Neutrophil (primary cell): ENCODE results near the gene PTPRG.

ENCODE experiments used
- H3K27ac ChIP-seq: fragments of 200-600 bp; sonication (generic); 2 replicates; pipeline ENCODE4 v1.5.1; 2016; ENCODE audit warnings: mild to moderate bottlenecking, moderate library complexity
- H3K27me3 ChIP-seq: fragments of 200-600 bp; sonication (generic); 2 replicates; pipeline ENCODE4 v1.6.0; 2016; ENCODE audit warnings: mild to moderate bottlenecking
- H3K36me3 ChIP-seq: fragments of 200-600 bp; sonication (generic); 2 replicates; pipeline ENCODE4 v1.5.1; 2017
- H3K4me1 ChIP-seq, 2 experiments: fragments of 200-600 bp in 1 of 2; sonication (generic) in 1 of 2; 1 replicate in 1 of 2; 2 replicates in 1 of 2; pipeline versions ENCODE4 v1.5.1 to v1.6.1; 2013 to 2016; ENCODE audit warnings: low read depth in 1 of 2, low read length in 1 of 2, mild to moderate bottlenecking in 1 of 2, moderate library complexity in 1 of 2; ENCODE audit not compliant: control insufficient read depth in 1 of 2, insufficient read depth in 1 of 2
- H3K4me3 ChIP-seq, 2 experiments: fragments of 200-600 bp in 1 of 2; sonication (generic) in 1 of 2; 1 replicate in 1 of 2; 2 replicates in 1 of 2; pipeline ENCODE4 v1.5.1; 2013 to 2016; ENCODE audit warnings: low read depth in 1 of 2, low read length in 1 of 2, mild to moderate bottlenecking in 1 of 2, moderate library complexity in 1 of 2
- H3K9me3 ChIP-seq: fragments of 200-600 bp; sonication (generic); 2 replicates; pipeline ENCODE4 v1.5.1; 2016
- TF ChIP-seq, protein P1 (sequence below): fragments of 200-600 bp; sonication (generic); IDR thresholded peaks from 2 replicates; pipeline ENCODE4 v1.5.1; 2016; ENCODE audit warnings: antibody characterized with exemption

PTPRG gene

DNA sequence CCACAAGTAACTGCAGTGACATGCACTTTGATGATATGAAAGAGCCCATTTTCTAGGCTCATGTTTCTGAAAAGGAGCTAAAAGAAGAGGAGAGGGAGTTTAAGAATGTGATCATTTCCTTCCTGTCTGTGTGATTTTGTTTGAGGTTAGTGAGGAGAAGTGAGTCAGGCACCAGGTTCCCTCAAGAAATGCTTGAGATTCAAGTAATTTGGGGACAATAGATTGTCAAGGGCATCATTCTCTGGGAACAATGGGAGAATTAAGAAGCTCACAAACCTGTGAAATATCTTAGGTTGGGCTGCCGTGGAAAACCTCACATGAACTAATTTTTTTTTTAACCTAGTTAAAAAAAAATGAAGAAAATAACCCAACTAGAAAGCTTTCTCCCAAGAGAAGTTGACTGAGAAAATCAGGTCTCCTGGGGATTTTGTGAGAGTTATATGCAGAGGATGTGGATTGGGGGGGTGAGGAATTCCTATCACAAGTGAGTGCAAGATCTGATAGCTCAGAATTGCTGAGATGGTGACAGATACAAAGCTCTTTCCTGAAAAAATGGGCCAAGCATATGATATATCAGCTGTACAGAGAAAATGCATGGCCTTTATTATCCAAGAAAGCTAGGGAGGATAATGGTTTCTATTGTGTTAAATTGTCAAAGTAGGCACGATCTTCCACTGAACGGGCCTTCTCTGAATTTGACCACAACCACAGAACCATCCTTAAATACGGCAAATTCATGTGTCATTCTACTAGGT lies 608.7 kb downstream of the PTPRG start:
- Histone ChIP-seq H3K36me3 (no peaks in the 10 kb centered on the region), H3K9me3 (no peaks in the 10 kb centered on the region), H3K4me3 (no peak overlapping the region), H3K27me3 (no peaks in the 10 kb centered on the region), H3K4me1 (no peaks in the 10 kb centered on the region), H3K27ac (no peak overlapping the region)
- TF ChIP-seq, protein P1, sequence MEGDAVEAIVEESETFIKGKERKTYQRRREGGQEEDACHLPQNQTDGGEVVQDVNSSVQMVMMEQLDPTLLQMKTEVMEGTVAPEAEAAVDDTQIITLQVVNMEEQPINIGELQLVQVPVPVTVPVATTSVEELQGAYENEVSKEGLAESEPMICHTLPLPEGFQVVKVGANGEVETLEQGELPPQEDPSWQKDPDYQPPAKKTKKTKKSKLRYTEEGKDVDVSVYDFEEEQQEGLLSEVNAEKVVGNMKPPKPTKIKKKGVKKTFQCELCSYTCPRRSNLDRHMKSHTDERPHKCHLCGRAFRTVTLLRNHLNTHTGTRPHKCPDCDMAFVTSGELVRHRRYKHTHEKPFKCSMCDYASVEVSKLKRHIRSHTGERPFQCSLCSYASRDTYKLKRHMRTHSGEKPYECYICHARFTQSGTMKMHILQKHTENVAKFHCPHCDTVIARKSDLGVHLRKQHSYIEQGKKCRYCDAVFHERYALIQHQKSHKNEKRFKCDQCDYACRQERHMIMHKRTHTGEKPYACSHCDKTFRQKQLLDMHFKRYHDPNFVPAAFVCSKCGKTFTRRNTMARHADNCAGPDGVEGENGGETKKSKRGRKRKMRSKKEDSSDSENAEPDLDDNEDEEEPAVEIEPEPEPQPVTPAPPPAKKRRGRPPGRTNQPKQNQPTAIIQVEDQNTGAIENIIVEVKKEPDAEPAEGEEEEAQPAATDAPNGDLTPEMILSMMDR, result no peak

DNA sequence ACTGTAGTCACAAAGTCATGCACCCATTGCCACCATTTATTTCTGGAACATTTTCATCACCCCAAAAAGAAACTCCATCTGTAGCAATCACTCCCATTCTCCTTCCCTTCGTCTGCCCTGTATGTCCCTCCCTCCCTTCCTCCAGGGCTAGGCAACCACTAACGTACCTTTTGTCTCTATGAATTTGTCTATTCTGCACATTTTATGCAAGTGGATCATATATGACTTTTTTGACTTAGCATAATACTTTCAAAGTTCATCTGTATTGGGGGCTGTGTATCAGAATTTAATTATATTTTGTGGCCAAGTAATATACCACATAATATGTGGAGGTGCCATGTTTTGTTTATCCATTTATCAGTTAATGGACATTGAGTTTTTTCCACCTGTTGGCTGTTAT lies 610.4 kb downstream of the PTPRG start:
- Histone ChIP-seq H3K27ac (no peak overlapping the region), H3K4me1 (no peaks in the 10 kb centered on the region), H3K9me3 (no peaks in the 10 kb centered on the region), H3K36me3 (no peaks in the 10 kb centered on the region), H3K27me3 (no peaks in the 10 kb centered on the region), H3K4me3 (no peak overlapping the region)
- TF ChIP-seq, protein P1, result no peak

DNA sequence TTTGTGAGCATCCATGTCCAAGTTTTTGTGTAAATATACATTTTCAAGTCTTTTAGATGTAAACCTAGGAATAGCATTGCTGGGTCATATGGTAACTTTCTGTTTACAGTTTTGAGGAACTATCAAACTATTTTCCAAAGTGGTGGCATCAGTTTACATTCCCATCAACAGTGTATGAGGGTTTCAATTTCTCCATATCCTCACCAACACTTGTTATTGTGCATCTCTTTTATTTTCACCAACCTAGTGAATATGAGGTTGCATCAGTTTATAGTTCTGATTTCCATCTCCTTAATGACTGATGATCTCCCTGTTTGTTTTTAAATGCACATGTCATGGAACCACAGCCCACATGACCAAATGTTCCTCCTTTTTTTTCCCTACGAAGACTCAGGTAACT lies 610.8 kb downstream of the PTPRG start:
- TF ChIP-seq, protein P1, result no peak
- Histone ChIP-seq H3K4me1 (no peaks in the 10 kb centered on the region), H3K27me3 (no peaks in the 10 kb centered on the region), H3K4me3 (no peak overlapping the region), H3K9me3 (no peaks in the 10 kb centered on the region), H3K27ac (no peak overlapping the region), H3K36me3 (no peaks in the 10 kb centered on the region)

DNA sequence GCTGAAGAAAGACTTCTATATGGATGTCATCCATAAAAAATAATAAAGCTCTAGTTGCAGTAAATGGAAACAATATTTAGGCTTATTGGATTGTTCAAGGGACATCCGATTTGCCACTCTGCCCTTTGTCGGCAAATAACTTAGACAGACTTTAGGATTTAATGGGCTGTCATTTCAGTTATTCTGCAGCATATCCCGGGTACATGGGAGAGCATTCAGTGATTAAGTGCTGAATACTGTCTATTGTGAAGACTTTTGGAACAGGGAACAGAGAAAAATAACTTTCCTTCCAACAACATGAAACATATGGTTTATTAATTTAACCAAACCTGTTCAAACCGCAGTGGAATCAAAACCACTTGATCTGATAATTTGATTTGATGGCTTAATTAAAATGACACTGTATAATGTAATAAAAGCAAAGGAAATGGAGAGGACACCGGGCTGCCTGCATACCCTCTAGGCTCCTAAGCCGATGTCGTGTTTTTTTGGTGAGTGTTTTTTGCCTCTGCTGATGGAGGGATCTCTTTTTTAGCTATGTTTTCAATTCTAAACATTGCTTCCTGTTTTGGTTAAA lies 612.7 kb downstream of the PTPRG start:
- Histone ChIP-seq H3K36me3 (no peaks in the 10 kb centered on the region), H3K9me3 (no peaks in the 10 kb centered on the region), H3K27ac (no peak overlapping the region), H3K27me3 (no peaks in the 10 kb centered on the region), H3K4me3 (no peak overlapping the region), H3K4me1 (no peaks in the 10 kb centered on the region)
- TF ChIP-seq, protein P1, result no peak

DNA sequence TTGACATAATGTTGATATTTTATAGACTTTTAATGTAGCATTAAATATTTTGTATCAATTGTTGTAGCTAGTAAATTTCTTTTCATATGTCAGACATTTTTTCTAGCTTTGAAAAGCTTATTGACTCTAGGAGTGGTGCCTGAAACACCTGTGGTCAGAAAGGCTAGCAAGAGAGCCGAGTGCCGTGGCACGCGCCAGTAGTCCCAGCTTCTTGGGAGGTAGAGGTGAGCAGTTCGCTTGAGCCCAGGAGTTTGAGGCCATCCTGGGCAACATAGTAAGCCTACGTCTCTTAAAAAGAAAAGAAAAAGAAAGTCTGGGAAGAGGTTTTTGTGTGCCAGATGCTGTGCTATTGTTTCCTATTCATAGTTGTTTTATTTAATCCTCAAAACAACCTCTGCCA lies 613.8 kb downstream of the PTPRG start:
- no peak overlapping the region for H3K27ac ChIP-seq
- H3K27me3 ChIP-seq, result no peaks in the 10 kb centered on the region
- no peak overlapping the region for H3K4me3 ChIP-seq
- H3K9me3 ChIP-seq, result no peaks in the 10 kb centered on the region
- no peaks in the 10 kb centered on the region for H3K4me1 ChIP-seq
- H3K36me3 ChIP-seq, result no peaks in the 10 kb centered on the region
- TF ChIP-seq, protein P1, result no peak
